SU-DHL-6 (cell line): ENCODE data around the gene HOXA3.

Experiments used
- H2AFZ ChIP-seq: fragments of 200-600 bp; sonication (generic); 2 replicates; pipeline ENCODE4 v1.6.1; 2014; ENCODE audit warnings: low read depth, mild to moderate bottlenecking, moderate library complexity, mixed read lengths, antibody characterized with exemption, low read length; ENCODE audit not compliant: severe bottlenecking
- H3F3A ChIP-seq: fragments of 200-600 bp; shearing (Covaris generic); 2 replicates; pipeline ENCODE4 v1.6.0; 2016; ENCODE audit warnings: antibody characterized with exemption, mild to moderate bottlenecking; ENCODE audit not compliant: insufficient read depth
- H3K27ac ChIP-seq: fragments of 200-600 bp; sonication (generic); 2 replicates; pipeline ENCODE4 v1.5.1; 2016; ENCODE audit warnings: low read depth, mild to moderate bottlenecking, low read length, moderate library complexity, mixed read lengths
- H3K27me3 ChIP-seq: fragments of 200-600 bp; sonication (generic), shearing (Covaris generic); 2 replicates; pipeline ENCODE4 v1.6.0; 2014; ENCODE audit warnings: mild to moderate bottlenecking, low read length
- H3K36me3 ChIP-seq: fragments of 200-600 bp; sonication (generic); 2 replicates; pipeline ENCODE4 v1.6.1; 2014; ENCODE audit warnings: mild to moderate bottlenecking, low read length, mixed read lengths
- H3K4me2 ChIP-seq: fragments of 300-600, 200-600 bp; shearing (Covaris generic), sonication (generic); 2 replicates; pipeline ENCODE4 v1.6.0; 2014; ENCODE audit warnings: low read length, low read depth, mild to moderate bottlenecking; ENCODE audit not compliant: poor library complexity, severe bottlenecking
- H3K4me3 ChIP-seq: fragments of 200-600 bp; sonication (generic); 2 replicates; pipeline ENCODE4 v1.5.1; 2014; ENCODE audit warnings: antibody characterized with exemption, low read length, mild to moderate bottlenecking, mixed read lengths; ENCODE audit not compliant: insufficient read depth, poor library complexity, severe bottlenecking
- H3K79me2 ChIP-seq: fragments of 200-600 bp; sonication (generic); 2 replicates; pipeline ENCODE4 v1.6.1; 2014; ENCODE audit warnings: mild to moderate bottlenecking, low read length, moderate library complexity; ENCODE audit not compliant: insufficient read depth
- H3K9ac ChIP-seq: fragments of 200-600 bp; sonication (generic); 2 replicates; pipeline ENCODE4 v1.7.0; 2014; ENCODE audit warnings: mild to moderate bottlenecking, low read length
- H3K9me2 ChIP-seq: fragments of 200-600 bp; sonication (generic); replicated peaks from 2 replicates; pipeline ENCODE4 v1.6.1; 2014; ENCODE audit warnings: low read length; ENCODE audit not compliant: insufficient read depth
- H3K9me3 ChIP-seq: fragments of 200-600 bp; sonication (generic); 2 replicates; pipeline ENCODE4 v1.6.1; 2014; ENCODE audit warnings: low read length, mixed read lengths; ENCODE audit not compliant: insufficient read depth
- H4K20me1 ChIP-seq: fragments of 200-600 bp; sonication (generic); 2 replicates; pipeline ENCODE4 v1.6.1; 2014; ENCODE audit warnings: low read depth, mild to moderate bottlenecking, antibody characterized with exemption, low read length, moderate library complexity, mixed read lengths
- EZH2phosphoT487 ChIP-seq: fragments of 200-600 bp; sonication (generic), shearing (Covaris generic); conservative IDR thresholded peaks from 2 replicates; pipeline ENCODE4 v1.6.1; 2018; ENCODE audit warnings: mild to moderate bottlenecking, antibody characterized with exemption, low read length, moderate library complexity, mixed read lengths
- TF ChIP-seq, protein P1 (sequence below): fragments of 200-600 bp; sonication (generic); IDR thresholded peaks from one replicate; pipeline ENCODE4 v1.5.1; 2017; ENCODE audit warnings: antibody characterized with exemption, mild to moderate bottlenecking, low read length, moderate library complexity; ENCODE audit not compliant: insufficient read depth, poor library complexity, severe bottlenecking

The HOXA3 gene

DNA sequence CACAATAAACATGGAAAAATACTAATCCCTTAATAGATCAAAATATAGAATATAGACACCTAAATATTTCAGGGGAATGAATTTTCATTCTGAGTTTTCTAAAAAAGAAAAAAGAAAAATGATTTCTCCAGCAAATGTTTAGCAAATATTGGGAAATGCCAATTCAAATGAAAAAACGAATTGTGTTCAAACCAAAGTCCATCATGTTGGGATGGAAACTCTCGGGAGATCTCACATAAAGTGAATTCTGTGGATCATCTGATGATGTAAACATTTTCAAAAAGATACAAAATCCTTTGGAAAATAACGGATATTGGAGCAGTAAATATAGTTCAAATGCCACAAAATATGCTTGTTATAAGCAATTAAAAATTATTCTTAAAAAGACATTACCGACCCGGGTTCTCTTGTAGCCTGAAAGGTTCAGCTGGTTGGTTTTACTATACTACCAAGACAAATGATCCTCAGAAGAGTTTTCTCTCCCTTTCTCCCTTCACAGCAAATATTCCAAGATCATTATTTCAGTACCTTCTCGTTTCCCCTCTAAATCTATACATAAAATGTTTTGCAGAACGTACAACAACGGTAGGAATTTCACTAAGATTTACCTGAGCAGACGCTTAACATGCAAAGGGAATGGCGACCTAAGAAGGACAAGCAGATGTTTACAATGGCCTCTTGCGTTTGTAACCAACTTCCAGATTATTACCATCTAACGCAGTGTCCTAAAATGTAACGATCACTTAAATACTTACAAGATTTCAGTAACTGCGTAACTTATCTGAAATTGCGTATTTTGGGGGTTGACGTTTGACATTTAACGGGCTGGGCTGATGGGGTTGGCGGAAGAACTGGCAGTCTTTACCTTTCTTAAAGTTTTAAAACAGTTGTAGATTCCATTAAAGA lies 45.0 kb upstream of the HOXA3 start:
- no peaks in the 10 kb centered on the region for H3K27me3 ChIP-seq
- no peaks in the 10 kb centered on the region for H4K20me1 ChIP-seq
- H3K79me2 ChIP-seq = no peaks in the 10 kb centered on the region
- no peak overlapping the region for H3K4me3 ChIP-seq
- no peak overlapping the region for H2AFZ ChIP-seq
- H3K9me3 ChIP-seq = no peaks in the 10 kb centered on the region
- no peak overlapping the region for H3K4me2 ChIP-seq
- no peaks in the 10 kb centered on the region for H3K36me3 ChIP-seq
- no peaks in the 10 kb centered on the region for H3K9me2 ChIP-seq
- H3F3A ChIP-seq = no peaks in the 10 kb centered on the region
- no peak for TF ChIP-seq EZH2phosphoT487
- TF ChIP-seq, protein P1, sequence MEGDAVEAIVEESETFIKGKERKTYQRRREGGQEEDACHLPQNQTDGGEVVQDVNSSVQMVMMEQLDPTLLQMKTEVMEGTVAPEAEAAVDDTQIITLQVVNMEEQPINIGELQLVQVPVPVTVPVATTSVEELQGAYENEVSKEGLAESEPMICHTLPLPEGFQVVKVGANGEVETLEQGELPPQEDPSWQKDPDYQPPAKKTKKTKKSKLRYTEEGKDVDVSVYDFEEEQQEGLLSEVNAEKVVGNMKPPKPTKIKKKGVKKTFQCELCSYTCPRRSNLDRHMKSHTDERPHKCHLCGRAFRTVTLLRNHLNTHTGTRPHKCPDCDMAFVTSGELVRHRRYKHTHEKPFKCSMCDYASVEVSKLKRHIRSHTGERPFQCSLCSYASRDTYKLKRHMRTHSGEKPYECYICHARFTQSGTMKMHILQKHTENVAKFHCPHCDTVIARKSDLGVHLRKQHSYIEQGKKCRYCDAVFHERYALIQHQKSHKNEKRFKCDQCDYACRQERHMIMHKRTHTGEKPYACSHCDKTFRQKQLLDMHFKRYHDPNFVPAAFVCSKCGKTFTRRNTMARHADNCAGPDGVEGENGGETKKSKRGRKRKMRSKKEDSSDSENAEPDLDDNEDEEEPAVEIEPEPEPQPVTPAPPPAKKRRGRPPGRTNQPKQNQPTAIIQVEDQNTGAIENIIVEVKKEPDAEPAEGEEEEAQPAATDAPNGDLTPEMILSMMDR = no peak
- no peak overlapping the region for H3K27ac ChIP-seq
- H3K9ac ChIP-seq = no peak overlapping the region

DNA sequence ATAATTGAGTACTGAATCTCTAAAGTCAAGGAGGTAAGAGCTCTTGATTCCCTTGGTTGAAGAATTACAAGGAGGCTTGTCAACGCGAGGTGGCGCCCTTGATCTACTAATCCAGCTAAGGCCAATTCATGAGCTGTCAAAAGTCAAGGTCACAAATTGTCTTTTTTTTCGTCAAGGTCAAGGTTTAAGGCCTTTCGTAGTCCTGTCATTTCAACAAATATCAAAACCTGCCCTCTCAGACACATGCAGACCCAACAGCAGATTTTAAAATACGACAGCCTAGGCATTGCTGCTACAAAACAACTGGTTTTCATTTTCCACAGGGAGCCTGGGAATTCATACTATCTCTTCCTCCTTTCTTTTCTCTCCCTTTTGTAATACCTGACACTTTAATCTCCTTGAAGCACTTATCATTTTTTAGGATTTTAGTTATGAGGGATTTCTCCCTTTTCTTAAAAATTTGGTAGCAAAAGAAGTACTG lies 43.9 kb upstream of the HOXA3 start:
- no peaks in the 10 kb centered on the region for H4K20me1 ChIP-seq
- no peak for TF ChIP-seq EZH2phosphoT487
- TF ChIP-seq, protein P1 = peak; percentile 90
- H3K27ac ChIP-seq = no peak overlapping the region
- no peak overlapping the region for H2AFZ ChIP-seq
- no peaks in the 10 kb centered on the region for H3K9me3 ChIP-seq
- no peak overlapping the region for H3K4me3 ChIP-seq
- no peaks in the 10 kb centered on the region for H3K9me2 ChIP-seq
- H3K79me2 ChIP-seq = no peaks in the 10 kb centered on the region
- no peaks in the 10 kb centered on the region for H3K27me3 ChIP-seq
- H3K36me3 ChIP-seq = no peaks in the 10 kb centered on the region
- no peaks in the 10 kb centered on the region for H3F3A ChIP-seq
- H3K9ac ChIP-seq = no peak overlapping the region
- H3K4me2 ChIP-seq = no peak overlapping the region

DNA sequence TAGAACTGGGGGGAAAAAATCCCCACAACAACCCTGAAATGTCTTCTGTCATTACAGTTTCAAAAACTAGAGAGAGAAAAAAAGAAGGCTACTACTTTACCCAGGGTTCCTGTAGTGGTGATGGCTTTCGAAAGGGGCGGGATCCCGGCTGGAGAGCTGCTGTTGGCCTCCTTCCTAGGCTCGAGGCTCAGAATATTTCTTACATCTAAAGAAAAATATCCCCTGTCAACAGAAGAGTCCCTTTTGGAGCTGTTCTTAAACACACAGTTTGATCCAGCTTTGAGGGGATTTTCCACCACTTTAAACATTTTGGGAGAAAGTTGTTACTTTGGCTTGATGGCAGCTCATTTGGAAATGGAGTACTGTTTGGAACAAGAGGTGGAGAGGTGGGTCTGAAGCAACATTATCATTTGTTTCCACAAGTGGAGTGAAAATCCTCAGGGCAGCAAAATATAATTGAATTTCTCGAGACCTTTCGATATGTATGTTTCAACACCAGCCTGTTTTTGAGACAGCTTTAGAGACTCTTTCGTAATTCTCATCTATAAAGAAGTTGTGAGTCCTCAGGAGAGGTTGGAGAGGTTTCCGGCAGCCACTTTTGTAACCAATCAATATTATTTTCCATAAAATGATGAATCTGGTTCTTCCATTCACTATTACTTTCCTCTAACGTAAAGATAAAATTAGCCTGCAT lies 42.5 kb upstream of the HOXA3 start:
- H3K9me2 ChIP-seq = no peaks in the 10 kb centered on the region
- no peaks in the 10 kb centered on the region for H3K9me3 ChIP-seq
- no peak overlapping the region for H3K9ac ChIP-seq
- H2AFZ ChIP-seq = no peak overlapping the region
- no peaks in the 10 kb centered on the region for H3K36me3 ChIP-seq
- H3K79me2 ChIP-seq = no peaks in the 10 kb centered on the region
- TF ChIP-seq, protein P1 = no peak
- TF ChIP-seq EZH2phosphoT487 = no peak
- H3K27ac ChIP-seq = no peak overlapping the region
- no peaks in the 10 kb centered on the region for H3K27me3 ChIP-seq
- H3K4me3 ChIP-seq = no peak overlapping the region
- H3F3A ChIP-seq = no peaks in the 10 kb centered on the region
- H3K4me2 ChIP-seq = no peak overlapping the region
- H4K20me1 ChIP-seq = no peaks in the 10 kb centered on the region
